Measurements from ENCODE around the gene RASL10B.

GRCh38 chr17:35773679-35774425, 42.4 kb downstream of the RASL10B start:
- TF ChIP-seq CTCF (IDR thresholded peaks at IDR 0.05; ENCODE audit: low read depth, low read length) (no peak), EZH2phosphoT487 (IDR thresholded peaks at IDR 0.05; ENCODE audit: low read depth) (no peak)

All from OCI-LY3 (cell line).